DMS114 treated with DMSO at 0.1 percent for 48 hours (cell line): ENCODE measurements around the gene ALG9.

Experiments used
- DNase-seq: peaks from one replicate; lab custom pipeline; 2025; ENCODE audit not compliant: unreplicated experiment; lab: John Stamatoyannopoulos, UW

ALG9 gene

GRCh38 chr11:111766834-111767142, 104.6 kb downstream of the ALG9 start:
- no peak for DNase-seq

DNA sequence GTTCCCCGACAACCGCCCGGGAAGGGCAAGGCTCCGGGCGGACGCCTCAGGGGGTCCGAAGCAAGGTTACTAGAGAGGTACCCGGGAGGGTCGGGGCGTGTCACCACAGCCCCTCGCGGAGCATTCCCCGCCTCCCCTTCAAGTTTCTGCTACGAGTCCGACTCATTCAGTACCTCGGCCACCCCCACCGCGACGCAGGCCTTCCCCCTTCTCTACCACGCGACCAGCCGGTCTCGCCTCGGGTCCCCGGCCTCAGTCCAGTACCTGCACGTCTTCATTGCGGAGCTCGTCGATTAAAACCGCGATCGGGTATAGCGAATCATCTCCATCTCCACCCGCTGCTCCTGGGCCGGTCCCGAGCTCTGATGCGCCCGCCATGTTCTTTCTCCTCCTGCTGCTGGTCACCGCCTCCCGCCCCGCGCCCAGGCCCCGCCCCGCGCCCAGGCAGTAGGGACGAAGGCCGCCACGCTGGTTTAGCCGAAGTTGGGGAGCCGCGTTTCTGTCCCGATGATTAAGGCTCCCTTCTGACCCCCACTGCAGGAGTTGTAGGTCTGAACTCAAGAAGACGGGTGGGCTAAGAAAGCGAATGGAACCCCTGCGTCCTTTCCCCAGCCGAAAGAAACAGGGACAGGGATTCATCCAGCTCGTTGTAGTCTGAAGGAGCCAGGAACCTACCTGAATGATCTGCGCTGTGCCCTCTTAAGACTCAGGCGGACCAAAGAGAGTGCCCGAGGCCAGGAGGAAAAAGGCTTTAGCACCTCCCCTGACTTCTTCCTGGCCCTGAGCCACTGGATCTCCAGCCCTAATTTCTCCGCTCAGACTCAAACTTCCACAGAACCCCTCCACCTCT, 105.2 kb downstream of the ALG9 start, which contains the start of gene PPP2R1B:
Gene PPP2R1B, minus strand, starts transcription at position 406 of the 850 bp plus-strand sequence. Its CDS starts 28 bp downstream, at position 378.
- DNase-seq: peak; percentile 50

DNA sequence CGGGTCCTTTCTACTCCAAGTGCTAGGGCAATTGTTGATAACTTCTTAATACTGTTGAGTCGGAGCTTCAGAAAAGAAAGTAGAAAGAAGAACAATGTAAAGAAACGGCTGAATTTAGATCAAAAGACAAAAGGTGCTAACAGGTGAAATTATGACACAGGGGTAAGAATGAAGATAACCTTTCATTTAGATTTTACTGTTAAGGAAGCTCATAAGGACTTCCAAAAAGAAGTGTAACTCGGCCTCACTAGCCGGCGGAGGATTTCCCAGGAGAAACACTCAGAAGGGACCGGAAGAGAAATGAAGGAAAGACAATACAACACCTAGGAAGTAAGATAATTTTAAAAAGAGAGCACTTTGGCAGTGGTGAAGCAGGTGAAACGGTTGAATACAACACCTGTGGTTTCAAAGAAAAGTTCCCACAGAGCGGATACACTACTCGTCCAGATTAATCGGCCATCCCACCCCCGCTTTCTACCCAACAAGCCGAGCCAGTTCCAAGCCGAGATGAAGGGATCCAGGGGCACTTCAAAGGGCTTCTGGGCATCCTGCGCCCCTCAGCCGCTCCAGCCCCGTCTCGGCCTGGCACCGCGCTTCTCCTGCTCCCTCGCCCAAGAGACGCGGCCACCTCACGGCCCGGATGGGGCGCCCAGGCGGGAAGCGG, 105.9 kb downstream of the ALG9 start:
- no peak for DNase-seq

- no peak for DNase-seq
Observed at GRCh38 chr11:111764621-111765020, 106.8 kb downstream of the ALG9 start.

DNA sequence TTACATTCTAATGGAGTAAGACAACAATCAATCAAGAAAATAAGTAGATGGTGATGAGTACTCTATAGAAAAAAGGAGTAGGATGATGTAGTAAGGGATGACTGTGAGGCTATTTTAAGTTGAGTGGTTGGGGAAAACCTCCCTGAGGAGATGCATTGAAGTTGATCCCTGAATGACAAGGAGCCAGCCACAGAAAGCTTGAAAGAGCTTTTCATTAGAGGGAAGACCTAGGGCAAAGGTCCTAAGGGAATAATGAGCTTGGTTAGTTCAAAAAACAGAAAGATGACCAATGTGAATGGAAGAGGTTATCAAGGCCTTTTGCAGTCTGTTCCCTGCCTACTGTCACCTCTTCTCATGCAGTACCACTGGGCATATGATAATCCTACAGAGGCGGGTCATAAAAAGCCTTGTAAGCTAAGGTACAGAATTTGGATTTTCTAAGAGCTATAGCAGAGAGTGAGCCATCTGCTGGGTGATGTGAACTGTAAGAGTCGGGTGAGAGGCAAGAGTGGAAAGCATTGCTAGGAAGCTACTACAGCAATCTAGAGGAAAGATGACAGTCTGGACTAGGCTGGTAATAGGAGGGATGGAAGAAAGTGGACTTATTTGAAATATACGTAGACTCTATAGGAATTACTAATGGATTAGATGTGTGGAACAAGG, 108.3 kb downstream of the ALG9 start:
- DNase-seq: no peak

DNA sequence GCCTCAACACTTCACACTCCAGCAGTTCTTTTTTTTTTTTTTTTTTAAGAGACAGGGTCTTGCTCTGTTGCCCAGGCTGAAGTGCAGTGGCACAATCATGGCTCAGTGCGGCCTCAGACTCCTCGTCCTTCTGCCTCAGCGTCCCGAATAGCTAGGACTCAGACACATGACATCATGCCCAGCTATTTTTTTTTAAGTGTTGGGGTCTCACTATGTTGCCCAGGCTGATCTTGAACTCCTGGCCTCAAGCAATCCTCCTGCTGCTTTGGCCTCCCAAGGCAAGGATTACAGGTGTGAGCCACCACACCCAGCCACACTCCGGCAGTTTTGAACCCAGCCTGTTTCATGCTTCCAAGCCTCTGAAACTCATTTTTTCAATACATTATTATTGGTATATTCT, 108.9 kb downstream of the ALG9 start:
- no peak for DNase-seq

GRCh38 chr11:111761036-111761435, 110.3 kb downstream of the ALG9 start:
- DNase-seq: no peak

DNA sequence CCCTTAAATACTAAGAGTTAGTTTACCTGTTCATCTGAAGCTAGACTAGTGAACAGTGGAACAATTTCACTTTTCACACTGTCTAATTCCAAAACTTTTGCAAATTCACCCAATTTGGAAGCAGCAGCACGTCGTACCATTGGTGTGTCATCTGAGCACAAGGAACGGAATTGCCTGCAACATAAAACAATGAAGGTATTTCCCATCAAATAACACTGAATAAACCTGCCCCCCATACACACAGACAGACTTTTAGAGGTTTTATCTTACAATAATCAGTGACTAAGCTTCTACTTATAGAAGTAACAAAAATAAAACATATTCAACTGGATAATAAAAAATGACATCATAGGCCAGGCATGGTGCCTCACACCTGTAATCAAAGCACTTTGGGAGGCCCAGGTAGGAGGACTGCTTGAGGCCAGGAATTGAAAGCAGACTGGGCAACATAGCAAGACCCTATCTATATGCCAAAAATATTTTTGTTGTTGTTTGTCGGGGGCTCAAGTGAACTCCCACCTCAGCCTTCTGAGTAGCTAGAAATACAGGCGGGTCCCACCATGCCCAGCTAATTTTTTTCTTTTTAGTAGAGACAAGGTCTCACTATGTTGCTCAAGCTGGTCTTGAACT, 111.5 kb downstream of the ALG9 start:
- DNase-seq: no peak

- no peak for DNase-seq
Observed at GRCh38 chr11:111759376-111759775, 112.0 kb downstream of the ALG9 start.

GRCh38 chr11:111756097-111756496, 115.3 kb downstream of the ALG9 start:
- no peak for DNase-seq

- no peak for DNase-seq
Observed at GRCh38 chr11:111749646-111750045, 121.7 kb downstream of the ALG9 start.

DNA sequence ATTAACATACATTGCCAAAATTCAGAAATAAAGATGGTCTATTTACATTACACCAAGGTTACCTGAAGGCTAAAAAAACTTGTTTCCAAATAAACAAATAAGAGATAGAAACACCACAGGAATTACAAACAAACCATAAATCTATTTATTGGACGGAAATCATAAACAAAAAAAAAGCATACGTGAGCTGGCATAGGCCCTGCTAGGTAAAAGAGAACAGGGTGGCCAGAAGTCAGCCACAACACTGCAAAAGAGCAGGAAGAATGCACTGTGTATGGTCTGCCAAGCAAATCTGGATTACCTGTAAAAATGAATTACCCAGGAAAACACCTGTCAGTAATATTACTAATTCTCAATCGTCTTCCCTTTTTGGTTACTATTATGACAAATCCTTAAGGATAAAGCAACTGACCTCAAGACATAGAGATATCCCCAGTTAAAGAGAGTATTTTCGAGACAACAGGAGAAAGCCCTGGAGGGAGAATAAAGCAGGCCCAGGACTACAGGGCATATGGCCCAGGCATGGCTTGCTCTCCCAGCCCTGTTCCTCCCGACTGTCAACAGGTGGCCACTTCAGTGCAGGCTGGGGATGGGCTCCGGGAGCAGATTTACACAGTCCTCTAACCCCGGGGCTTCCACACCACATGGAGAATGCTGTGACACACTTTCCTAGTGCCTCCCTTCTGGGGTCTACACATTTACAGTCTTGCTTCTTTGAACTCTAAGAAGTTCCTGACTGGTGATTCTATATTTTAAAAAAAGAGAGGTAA, 123.2 kb downstream of the ALG9 start:
- DNase-seq: no peak

DNA sequence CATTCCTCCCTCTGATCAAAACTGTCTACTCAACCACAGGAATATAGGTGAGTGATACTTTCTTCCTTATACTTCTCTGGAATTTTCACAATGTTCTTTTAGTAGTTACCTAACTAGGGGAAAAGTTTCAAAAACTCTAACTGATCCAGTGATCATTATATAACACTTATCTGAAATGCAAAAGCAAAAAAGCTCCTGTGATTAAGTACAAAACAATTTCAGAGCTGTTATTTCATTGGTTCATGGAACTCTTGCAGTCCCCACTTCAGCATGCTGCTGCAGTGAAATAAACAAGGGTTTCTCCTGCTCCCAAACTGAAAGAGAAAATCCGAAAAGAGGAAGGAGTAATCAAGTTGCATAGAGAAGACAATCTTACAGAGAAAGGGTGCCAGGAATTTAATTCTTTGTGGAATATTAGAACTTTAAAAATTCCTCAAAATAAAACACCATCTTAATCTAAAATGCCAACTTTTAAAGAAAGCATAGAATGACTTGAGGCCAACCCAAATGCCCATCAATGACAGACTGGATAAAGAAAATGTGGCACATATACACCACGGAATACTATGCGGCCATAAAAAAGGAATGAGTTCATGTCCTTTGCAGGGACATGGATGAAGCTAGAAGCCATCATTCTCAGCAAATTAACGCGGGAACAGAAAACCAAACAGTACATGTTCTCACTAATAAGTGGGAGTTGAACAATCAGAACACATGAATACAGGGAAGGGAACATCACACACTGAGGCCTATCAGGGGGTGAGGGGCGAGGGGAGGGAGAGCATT, 125.5 kb downstream of the ALG9 start:
- DNase-seq: no peak

DNA sequence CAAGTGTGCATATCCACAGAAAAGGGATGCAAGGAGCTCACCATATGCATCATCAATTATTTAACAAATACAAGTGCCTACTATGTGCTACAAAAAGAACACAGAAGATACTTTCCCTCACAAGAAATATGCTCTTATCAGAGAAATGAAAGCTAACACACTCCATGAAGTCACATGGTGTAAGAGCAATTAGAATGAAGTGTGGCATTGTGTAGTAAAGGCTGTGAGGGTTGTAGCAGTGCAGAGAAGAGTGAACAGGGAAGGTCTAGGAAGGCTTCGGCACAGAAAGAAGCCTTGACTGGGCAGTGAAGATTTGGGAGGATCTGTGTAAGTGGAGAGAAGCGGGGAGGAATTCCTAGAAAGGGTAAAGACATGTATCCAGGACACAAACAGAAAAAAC, 127.7 kb downstream of the ALG9 start:
- no peak for DNase-seq

DNA sequence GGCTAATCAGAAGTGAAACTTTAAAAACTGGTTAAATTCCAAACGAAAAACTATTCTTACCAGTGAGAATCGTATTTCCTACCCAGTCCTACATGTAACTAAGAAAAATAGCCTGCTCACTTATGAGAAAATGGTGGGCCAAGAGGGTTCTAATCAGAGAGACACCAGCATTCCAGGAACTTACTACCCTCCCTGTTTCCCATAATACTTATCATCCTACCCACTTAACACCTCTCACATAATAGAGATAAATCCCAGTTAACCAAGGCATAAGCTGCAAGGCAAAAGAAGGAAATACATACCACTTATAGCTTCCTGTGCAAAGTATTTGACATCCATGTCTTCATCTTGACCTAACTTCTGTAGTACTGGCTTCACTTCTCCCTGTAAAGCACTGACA, 129.6 kb downstream of the ALG9 start:
- no peak for DNase-seq

DNA sequence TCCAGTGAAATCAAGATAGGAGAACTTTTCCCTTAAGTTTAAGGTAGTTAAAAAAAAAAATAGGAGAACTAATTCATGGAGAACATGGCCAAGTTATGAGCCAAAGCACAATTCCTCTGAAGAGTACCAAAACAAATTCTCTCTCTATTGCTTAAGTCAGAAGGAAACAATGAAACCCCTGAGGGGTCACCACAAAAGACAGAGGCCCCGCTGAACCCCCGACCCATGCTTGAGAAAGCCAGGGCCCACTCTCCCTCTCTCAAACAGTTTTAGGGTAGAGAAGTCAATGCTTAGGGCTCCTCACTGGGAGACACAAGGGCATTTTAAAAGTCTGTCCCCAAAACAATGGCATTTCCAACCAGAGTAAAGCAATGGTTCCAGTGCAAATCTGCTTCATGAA, 132.1 kb downstream of the ALG9 start:
- DNase-seq: no peak

GRCh38 chr11:111737444-111738210, 133.8 kb downstream of the ALG9 start:
- DNase-seq: no peak

DNA sequence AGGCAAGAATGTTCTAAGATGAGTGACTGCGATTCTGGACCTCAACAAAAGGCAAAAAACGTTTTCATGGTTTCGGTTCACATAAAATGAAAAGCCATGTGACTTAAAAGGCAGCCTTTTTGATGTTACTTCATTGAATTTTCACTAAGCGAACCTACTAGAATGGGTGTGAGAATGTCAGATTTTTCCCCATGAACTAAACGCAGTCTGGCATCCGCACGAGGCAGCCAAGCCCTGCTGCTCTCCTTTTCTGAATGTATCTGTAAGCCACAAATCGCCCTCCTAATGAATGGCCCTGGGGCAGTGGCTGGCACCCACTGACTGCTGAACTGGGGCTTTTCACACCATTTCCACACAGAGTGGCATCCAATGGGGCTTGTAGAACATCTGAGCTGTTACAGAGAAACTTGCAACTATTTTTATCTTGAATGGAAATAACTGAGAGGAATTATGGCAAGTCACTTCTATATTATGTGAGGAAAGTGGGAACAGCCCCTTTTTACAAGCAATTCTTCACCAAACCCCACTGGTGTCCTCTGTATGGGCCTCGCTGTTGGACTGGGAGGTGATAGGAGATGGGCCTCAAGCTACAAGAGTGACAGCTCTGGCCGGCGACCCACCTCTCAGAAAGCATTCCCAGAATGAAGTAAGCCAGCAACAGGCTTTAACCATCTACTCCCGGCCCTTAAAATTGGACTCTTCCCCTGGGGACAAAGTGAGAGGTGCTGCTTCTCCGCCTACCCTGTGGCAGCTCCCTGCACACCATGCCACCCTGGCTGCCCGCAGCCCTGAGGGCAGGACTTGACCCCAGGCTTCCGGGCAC, 134.5 kb downstream of the ALG9 start:
- no peak for DNase-seq
